Stimulated activated CD4-positive, alpha-beta T cell treated with anti-CD3 and anti-CD28 coated beads, Interleukin-1b, Interleukin-23, amount 100 ng/mL, for 1 hour (primary cell): ENCODE results near the gene GFI1B.

Experiments used
- DNase-seq, 2 donors: peaks; one replicate each; pipeline ENCODE4 v3.0.0-alpha.2; 2020; ENCODE audit warnings: low read depth in 2 of 2

GFI1B gene

GRCh38 chr9:133009906-133010582 is 31.6 kb downstream of the GFI1B start:
- DNase-seq: no peak

GRCh38 chr9:133014696-133015095 is 36.2 kb downstream of the GFI1B start:
- no peak for DNase-seq

- DNase-seq: no peak
These were observed 44.8 kb downstream of the GFI1B start for GRCh38 chr9:133023117-133023890.

DNA sequence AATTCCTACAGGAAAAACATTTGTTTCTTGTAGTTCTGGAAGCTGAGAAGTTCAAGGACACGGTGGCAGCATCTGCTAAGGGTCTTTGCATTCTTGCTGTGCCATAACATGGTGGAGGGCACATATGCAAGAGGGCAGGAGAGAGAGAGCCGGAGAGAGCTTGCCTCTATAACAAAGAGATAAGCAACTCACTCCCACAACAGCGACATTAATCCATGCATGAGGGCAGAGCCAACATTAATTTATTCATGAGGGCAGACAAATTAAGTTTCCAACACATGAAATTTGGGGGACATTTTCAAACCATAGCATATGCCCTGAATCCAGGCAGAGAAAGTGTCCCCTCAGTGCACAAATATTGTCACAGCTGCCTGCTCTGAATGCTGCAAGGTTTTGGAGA is 47.9 kb downstream of the GFI1B start:
- DNase-seq: no peak

DNA sequence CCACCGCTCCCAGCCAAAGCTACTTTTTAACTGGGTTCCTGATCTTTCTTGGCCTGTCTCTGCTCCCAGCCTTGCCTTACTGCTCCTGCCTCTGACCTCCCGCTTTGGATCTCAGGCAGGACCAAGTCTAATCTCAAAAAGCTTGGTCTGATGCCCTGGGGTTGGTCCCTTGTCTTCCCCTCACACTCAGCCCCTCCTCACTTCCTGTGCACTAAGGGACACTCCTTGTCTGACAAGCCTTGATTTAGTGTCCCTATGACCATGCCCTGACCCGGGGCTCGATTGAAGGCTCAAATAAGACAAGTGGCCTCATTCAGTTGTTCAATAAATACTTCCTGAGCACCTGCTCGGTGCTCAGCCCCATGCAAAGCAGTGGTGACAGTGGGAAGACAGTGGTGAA is 48.6 kb downstream of the GFI1B start:
- DNase-seq: no peak

DNA sequence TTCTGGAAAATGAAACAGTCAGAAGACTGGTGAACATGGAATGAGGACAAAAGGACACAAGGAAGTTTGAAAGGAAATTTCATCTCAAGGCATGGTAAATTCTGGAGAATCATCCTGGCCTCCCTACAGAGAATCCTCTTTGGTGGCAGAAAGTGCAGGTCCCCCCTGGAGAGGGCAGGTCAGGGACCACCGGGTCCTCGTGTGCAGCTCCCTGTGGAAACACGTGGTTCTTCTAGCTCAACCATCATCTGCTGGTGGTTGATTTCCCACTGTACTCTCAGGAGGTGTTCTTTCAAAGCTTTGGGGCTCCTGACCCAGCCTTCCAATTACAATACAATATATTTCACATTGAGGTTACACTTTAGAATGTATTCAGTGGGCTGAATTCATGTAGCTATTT is 49.7 kb downstream of the GFI1B start:
- no peak for DNase-seq

GRCh38 chr9:133029994-133030316 is 51.5 kb downstream of the GFI1B start:
- no peak for DNase-seq

DNA sequence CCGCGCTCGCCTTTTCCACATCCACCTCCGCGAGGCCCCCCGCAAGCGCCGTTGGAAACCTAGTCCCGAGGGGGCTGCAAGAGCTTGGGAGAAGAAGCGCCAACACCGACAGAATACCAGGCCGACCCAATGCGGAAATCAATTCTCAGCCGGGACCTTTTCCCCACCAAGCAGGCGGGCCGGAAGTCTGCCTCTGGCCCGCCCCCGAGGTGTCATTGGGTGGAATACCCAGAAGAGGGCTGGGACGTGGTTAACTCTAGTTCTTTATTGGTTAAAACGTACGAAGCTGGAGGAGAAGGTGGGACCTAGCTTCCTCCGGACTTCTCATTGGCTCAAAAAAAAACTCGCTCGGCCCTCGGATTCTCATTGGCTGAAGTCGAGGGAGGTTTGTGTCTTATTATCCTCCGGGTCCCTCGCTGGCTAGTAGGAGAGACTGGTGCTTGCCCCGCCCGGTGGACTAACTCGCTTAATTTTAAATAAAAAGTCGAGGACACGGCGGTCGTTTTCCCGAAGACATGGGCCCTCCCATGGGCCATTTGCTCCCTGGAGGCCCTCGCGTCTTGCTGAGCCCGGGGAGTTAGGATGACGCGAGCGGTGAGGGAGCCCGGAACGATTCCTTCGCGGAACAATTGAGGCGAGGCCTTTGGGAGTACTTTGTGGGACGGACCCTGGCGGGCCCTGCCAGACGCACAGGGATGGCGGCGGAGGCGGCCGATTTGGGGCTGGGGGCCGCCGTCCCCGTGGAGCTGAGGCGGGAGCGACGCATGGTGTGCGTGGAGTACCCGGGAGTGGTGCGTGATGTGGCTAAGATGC is 52.0 kb downstream of the GFI1B start, which contains the start of gene GTF3C5:
Gene GTF3C5 (plus strand): TSS at position 681 of the 813 bp plus-strand sequence. CDS start 15 bp downstream, at position 696.
- peak; percentile 74 to 77 for DNase-seq

DNA sequence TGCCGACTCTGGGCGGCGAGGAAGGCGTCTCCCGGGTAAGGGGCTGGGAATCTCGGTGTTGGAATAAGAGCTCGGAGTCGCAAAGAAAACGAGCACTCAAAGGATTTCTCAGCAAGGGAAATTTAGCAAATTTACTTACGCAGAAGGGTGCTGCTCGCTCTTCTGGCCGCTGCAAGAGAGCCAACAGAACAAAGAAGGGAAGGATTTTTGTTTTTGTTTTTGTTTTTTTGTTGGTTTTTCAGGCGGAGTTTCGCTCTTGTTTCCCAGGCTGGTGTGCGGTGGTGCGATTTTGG is 52.6 kb downstream of the GFI1B start:
- no peak for DNase-seq

GRCh38 chr9:133031496-133031911 is 53.0 kb downstream of the GFI1B start:
- DNase-seq: no peak

GRCh38 chr9:133032171-133032570 is 53.7 kb downstream of the GFI1B start:
- DNase-seq: no peak

DNA sequence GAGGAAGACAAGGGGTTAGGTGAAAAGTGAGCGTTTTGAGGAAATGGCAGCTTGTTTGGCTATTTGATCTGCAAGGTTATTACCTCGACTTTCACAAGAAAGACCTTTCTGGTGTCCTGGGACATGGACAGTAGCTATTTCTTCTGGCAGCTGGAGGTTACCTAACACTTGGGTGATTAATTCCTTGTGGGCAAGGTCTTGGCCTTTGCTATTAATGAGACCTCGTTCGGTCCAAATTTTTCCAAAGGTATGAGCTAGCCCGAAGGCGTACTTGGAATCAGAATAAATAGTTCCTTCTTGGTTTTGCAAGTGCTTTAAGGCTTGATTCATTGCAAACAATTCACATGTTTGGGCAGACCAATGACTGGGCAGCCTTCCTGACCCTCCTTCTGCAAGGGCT is 57.2 kb downstream of the GFI1B start:
- no peak for DNase-seq

DNA sequence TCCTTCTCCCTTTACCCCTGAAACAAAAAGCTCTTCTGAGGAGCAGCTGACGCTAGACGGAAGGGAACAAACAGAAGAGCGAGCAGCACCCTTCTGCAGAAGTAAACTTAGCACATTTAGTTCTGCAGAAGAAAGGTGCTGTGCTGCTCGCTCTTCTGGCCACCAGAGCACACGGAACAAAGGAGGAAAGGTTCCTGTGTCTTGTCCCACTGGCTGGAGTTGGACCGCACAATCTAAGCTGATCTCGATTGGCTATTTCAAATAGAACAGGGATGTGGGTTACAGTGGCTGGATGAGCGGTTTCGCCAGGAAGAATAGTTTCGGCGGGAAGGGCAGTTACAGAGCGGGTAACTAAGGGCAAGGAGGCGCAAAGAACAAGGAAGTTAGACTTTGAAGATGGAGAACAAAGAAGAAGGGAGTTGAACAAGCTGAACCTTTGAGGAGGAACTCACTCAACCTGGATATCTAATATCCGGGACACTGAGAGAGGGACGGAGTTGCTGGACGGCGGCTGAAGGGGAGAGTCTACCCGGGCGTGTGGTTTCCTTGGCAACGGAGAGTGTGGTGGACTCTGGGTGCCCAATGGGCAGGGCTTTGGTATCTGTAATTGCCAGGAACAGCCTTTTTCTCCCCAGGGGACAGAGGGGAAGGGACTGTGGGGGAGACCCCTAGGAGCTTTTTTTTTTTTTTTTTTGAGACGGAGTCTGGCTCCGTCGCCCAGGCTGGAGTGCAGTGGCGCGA is 59.5 kb downstream of the GFI1B start:
- DNase-seq: no peak

GRCh38 chr9:133040892-133041479 is 62.5 kb downstream of the GFI1B start:
- DNase-seq: peak in 1 of 2 donors; percentile 15
